ENCODE measurements around the gene NT5DC2. TPM values are rescaled to one million over a fixed set of nuclear protein-coding genes. Genes with fewer than 3 reads are reported as not detected.

The NT5DC2 gene
- total RNA-seq, 2 donors from 2014 or later, result 59.7 to 166 TPM

- Mint-ChIP-seq H3K9me3 (no peaks in the 10 kb centered on the region), H3K4me1 (ENCODE audit: low read depth in 2 of 2) (no peaks in the 10 kb centered on the region), H3K27ac (no peak overlapping the region), H3K4me3 (no peak overlapping the region), H3K27me3 (no peaks in the 10 kb centered on the region), H3K36me3 (no peaks in the 10 kb centered on the region)
- no peak for DNase-seq (ENCODE audit: low spot score)
- ATAC-seq, result no peak
Observed at GRCh38 chr3:52516509-52517195, 17.0 kb downstream of the NT5DC2 start.

- no peaks in the 10 kb centered on the region for H3K27me3 Mint-ChIP-seq
- no peaks in the 10 kb centered on the region for H3K9me3 Mint-ChIP-seq
- H3K4me3 Mint-ChIP-seq, result no peak overlapping the region
- no peak overlapping the region for H3K27ac Mint-ChIP-seq
- H3K4me1 Mint-ChIP-seq (ENCODE audit: low read depth in 2 of 2), result no peaks in the 10 kb centered on the region
- ATAC-seq, result no peak
- no peaks in the 10 kb centered on the region for H3K36me3 Mint-ChIP-seq
- no peak for DNase-seq (ENCODE audit: low spot score)
Observed at GRCh38 chr3:52515192-52515591, 18.5 kb downstream of the NT5DC2 start.

- H3K36me3 Mint-ChIP-seq, result no peaks in the 10 kb centered on the region
- no peaks in the 10 kb centered on the region for H3K9me3 Mint-ChIP-seq
- H3K4me3 Mint-ChIP-seq, result no peak overlapping the region
- H3K27me3 Mint-ChIP-seq, result no peaks in the 10 kb centered on the region
- no peak overlapping the region for H3K27ac Mint-ChIP-seq
- ATAC-seq (no peak), DNase-seq (ENCODE audit: low spot score) (no peak)
- no peaks in the 10 kb centered on the region for H3K4me1 Mint-ChIP-seq (ENCODE audit: low read depth in 2 of 2)
Observed at GRCh38 chr3:52514576-52514975, 19.1 kb downstream of the NT5DC2 start.

- Mint-ChIP-seq H3K4me3 (no peak overlapping the region), H3K4me1 (ENCODE audit: low read depth in 2 of 2) (no peaks in the 10 kb centered on the region), H3K27ac (no peak overlapping the region), H3K36me3 (no peaks in the 10 kb centered on the region), H3K27me3 (no peaks in the 10 kb centered on the region), H3K9me3 (no peaks in the 10 kb centered on the region)
- DNase-seq (ENCODE audit: low spot score) (no peak), ATAC-seq (no peak)
Observed at GRCh38 chr3:52513281-52513680, 20.4 kb downstream of the NT5DC2 start.

GRCh38 chr3:52512727-52513126 is 20.9 kb downstream of the NT5DC2 start:
- Mint-ChIP-seq H3K36me3 (no peaks in the 10 kb centered on the region), H3K27me3 (no peaks in the 10 kb centered on the region), H3K4me3 (no peak overlapping the region), H3K9me3 (no peaks in the 10 kb centered on the region), H3K4me1 (ENCODE audit: low read depth in 2 of 2) (no peaks in the 10 kb centered on the region), H3K27ac (no peak overlapping the region)
- DNase-seq (ENCODE audit: low spot score), result no peak
- no peak for ATAC-seq

GRCh38 chr3:52512105-52512504 is 21.6 kb downstream of the NT5DC2 start:
- H3K27ac Mint-ChIP-seq, result no peak overlapping the region
- no peak overlapping the region for H3K4me3 Mint-ChIP-seq
- H3K4me1 Mint-ChIP-seq (ENCODE audit: low read depth in 2 of 2), result no peaks in the 10 kb centered on the region
- no peaks in the 10 kb centered on the region for H3K36me3 Mint-ChIP-seq
- H3K9me3 Mint-ChIP-seq, result no peaks in the 10 kb centered on the region
- H3K27me3 Mint-ChIP-seq, result no peaks in the 10 kb centered on the region
- ATAC-seq (no peak), DNase-seq (ENCODE audit: low spot score) (no peak)

GRCh38 chr3:52511509-52511908 is 22.1 kb downstream of the NT5DC2 start:
- no peak for ATAC-seq
- H3K36me3 Mint-ChIP-seq, result no peaks in the 10 kb centered on the region
- no peak for DNase-seq (ENCODE audit: low spot score)
- H3K27me3 Mint-ChIP-seq, result no peaks in the 10 kb centered on the region
- H3K27ac Mint-ChIP-seq, result no peak overlapping the region
- no peak overlapping the region for H3K4me3 Mint-ChIP-seq
- no peaks in the 10 kb centered on the region for H3K4me1 Mint-ChIP-seq (ENCODE audit: low read depth in 2 of 2)
- no peaks in the 10 kb centered on the region for H3K9me3 Mint-ChIP-seq

- ATAC-seq, result no peak
- Mint-ChIP-seq H3K27ac (no peak overlapping the region), H3K4me3 (no peak overlapping the region), H3K4me1 (ENCODE audit: low read depth in 2 of 2) (no peaks in the 10 kb centered on the region), H3K9me3 (no peaks in the 10 kb centered on the region), H3K36me3 (no peaks in the 10 kb centered on the region), H3K27me3 (no peaks in the 10 kb centered on the region)
- DNase-seq (ENCODE audit: low spot score), result no peak
Observed at GRCh38 chr3:52509753-52510328, 23.8 kb downstream of the NT5DC2 start.

- Mint-ChIP-seq H3K36me3 (no peaks in the 10 kb centered on the region), H3K27me3 (no peaks in the 10 kb centered on the region), H3K9me3 (no peaks in the 10 kb centered on the region), H3K27ac (no peak overlapping the region), H3K4me1 (ENCODE audit: low read depth in 2 of 2) (no peaks in the 10 kb centered on the region), H3K4me3 (no peak overlapping the region)
- DNase-seq (ENCODE audit: low spot score) (no peak), ATAC-seq (no peak)
Observed at GRCh38 chr3:52507359-52507758, 26.3 kb downstream of the NT5DC2 start.

- ATAC-seq (no peak), DNase-seq (ENCODE audit: low spot score) (no peak)
- Mint-ChIP-seq H3K27ac (no peak overlapping the region), H3K9me3 (no peaks in the 10 kb centered on the region), H3K4me3 (no peak overlapping the region), H3K36me3 (no peaks in the 10 kb centered on the region), H3K27me3 (no peaks in the 10 kb centered on the region), H3K4me1 (ENCODE audit: low read depth in 2 of 2) (no peaks in the 10 kb centered on the region)
Observed at GRCh38 chr3:52506266-52506966, 27.2 kb downstream of the NT5DC2 start.

- no peaks in the 10 kb centered on the region for H3K4me1 Mint-ChIP-seq (ENCODE audit: low read depth in 2 of 2)
- no peak for DNase-seq (ENCODE audit: low spot score)
- no peaks in the 10 kb centered on the region for H3K27me3 Mint-ChIP-seq
- H3K9me3 Mint-ChIP-seq, result no peaks in the 10 kb centered on the region
- ATAC-seq, result no peak
- H3K27ac Mint-ChIP-seq, result no peak overlapping the region
- H3K4me3 Mint-ChIP-seq, result no peak overlapping the region
- H3K36me3 Mint-ChIP-seq, result no peaks in the 10 kb centered on the region
Observed at GRCh38 chr3:52504977-52505376, 28.7 kb downstream of the NT5DC2 start.

GRCh38 chr3:52503788-52504424 is 29.8 kb downstream of the NT5DC2 start:
- Mint-ChIP-seq H3K27ac (no peak overlapping the region), H3K4me3 (no peak overlapping the region), H3K9me3 (no peaks in the 10 kb centered on the region), H3K27me3 (no peaks in the 10 kb centered on the region), H3K36me3 (no peaks in the 10 kb centered on the region), H3K4me1 (ENCODE audit: low read depth in 2 of 2) (no peaks in the 10 kb centered on the region)
- DNase-seq (ENCODE audit: low spot score) (no peak), ATAC-seq (no peak)

- ATAC-seq, result no peak
- DNase-seq (ENCODE audit: low spot score), result no peak
Observed at GRCh38 chr3:52502808-52503350, 30.8 kb downstream of the NT5DC2 start.

GRCh38 chr3:52502001-52502400 is 31.7 kb downstream of the NT5DC2 start:
- H3K36me3 Mint-ChIP-seq, result no peaks in the 10 kb centered on the region
- ATAC-seq (no peak), DNase-seq (ENCODE audit: low spot score) (no peak)
- no peaks in the 10 kb centered on the region for H3K9me3 Mint-ChIP-seq
- no peak overlapping the region for H3K27ac Mint-ChIP-seq
- no peak overlapping the region for H3K4me3 Mint-ChIP-seq
- no peaks in the 10 kb centered on the region for H3K27me3 Mint-ChIP-seq
- H3K4me1 Mint-ChIP-seq (ENCODE audit: low read depth in 2 of 2), result peaks cover 0 to 7% of the 10 kb centered on the region in 2 donors

More at GRCh38 chr3:52502808-52503350, 30.8 kb downstream of the NT5DC2 start:
- Mint-ChIP-seq H3K36me3 (no peaks in the 10 kb centered on the region), H3K4me3 (no peak overlapping the region), H3K27ac (no peak overlapping the region), H3K4me1 (ENCODE audit: low read depth in 2 of 2) (peaks cover 0 to 3% of the 10 kb centered on the region in 2 donors), H3K27me3 (no peaks in the 10 kb centered on the region), H3K9me3 (no peaks in the 10 kb centered on the region)

Data from natural killer cell treated with Interleukin-12 subunit alpha and Interleukin-12 subunit beta and Interleukin-15 and Interleukin-18, amount 100 ng/mL, for 72 hours (primary cell).